HEK293T (cell line): Measurements from ENCODE around the gene RNF112.

ENCODE experiments used
- BHLHE40 ChIP-seq: fragments of 450-650 bp; IDR thresholded peaks from 2 replicates; pipeline ENCODE4 v1.6.1; 2016; ENCODE audit warnings: mild to moderate bottlenecking, moderate library complexity, borderline replicate concordance
- CTBP1 ChIP-seq: fragments of 450-650 bp; IDR thresholded peaks from 2 replicates; pipeline ENCODE4 v1.6.1; 2016; ENCODE audit warnings: borderline replicate concordance
- ELF4 ChIP-seq: fragments of 450-650 bp; IDR thresholded peaks from 2 replicates; pipeline ENCODE4 v1.6.1; 2017; ENCODE audit warnings: antibody characterized with exemption
- HDGF ChIP-seq: fragments of 450-650 bp; IDR thresholded peaks from 2 replicates; pipeline ENCODE4 v1.6.1; 2017; ENCODE audit warnings: antibody characterized with exemption, borderline replicate concordance
- NFRKB ChIP-seq: fragments of 450-650 bp; IDR thresholded peaks from 2 replicates; pipeline ENCODE4 v1.6.1; 2016; ENCODE audit warnings: mild to moderate bottlenecking, moderate library complexity
- SP1 ChIP-seq: fragments of 450-650 bp; IDR thresholded peaks from 2 replicates; pipeline ENCODE4 v1.6.1; 2017
- TF ChIP-seq, protein P1 (sequence below): fragments of 450-650 bp; IDR thresholded peaks from 2 replicates; pipeline ENCODE4 v1.6.1; 2016

DNA sequence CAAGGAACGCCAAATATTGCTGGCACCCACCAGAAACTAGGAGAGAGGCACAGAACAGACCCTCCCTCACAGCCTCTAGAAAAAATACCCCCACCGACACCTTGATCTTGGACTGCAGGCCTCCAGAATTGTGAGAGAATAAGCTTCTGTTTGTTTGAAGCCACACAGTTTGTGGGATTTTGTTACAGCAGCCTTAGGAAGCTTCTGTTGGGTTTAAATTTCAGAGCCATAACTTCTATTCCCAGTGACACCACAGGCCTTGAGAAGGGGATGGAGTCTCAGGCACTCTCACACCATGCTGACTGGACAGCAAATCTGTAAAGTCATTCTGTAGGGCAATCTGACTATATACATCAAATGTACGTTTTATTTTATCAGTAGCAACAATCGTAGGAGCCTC is 38.6 kb downstream of the RNF112 start:
- TF ChIP-seq NFRKB (no peak), CTBP1 (no peak), BHLHE40 (no peak), ELF4 (no peak), HDGF (no peak), SP1 (no peak)
- TF ChIP-seq, protein P1, sequence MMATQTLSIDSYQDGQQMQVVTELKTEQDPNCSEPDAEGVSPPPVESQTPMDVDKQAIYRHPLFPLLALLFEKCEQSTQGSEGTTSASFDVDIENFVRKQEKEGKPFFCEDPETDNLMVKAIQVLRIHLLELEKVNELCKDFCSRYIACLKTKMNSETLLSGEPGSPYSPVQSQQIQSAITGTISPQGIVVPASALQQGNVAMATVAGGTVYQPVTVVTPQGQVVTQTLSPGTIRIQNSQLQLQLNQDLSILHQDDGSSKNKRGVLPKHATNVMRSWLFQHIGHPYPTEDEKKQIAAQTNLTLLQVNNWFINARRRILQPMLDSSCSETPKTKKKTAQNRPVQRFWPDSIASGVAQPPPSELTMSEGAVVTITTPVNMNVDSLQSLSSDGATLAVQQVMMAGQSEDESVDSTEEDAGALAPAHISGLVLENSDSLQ, result no peak
